NCI-H345 (cell line): ENCODE results near the gene LAGE3.

Experiments used
- DNase-seq: peaks from one replicate; lab custom pipeline; 2025; lab: John Stamatoyannopoulos, UW

LAGE3 gene

GRCh38 chrX:154476821-154477220 is 2.3 kb downstream of the LAGE3 start:
- DNase-seq, result no peak

GRCh38 chrX:154473683-154474082 is 5.4 kb downstream of the LAGE3 start:
- DNase-seq, result no peak

- no peak for DNase-seq
Measured at GRCh38 chrX:154472685-154473632, 6.1 kb downstream of the LAGE3 start.

GRCh38 chrX:154471839-154472684 is 7.0 kb downstream of the LAGE3 start:
- DNase-seq, result no peak

DNA sequence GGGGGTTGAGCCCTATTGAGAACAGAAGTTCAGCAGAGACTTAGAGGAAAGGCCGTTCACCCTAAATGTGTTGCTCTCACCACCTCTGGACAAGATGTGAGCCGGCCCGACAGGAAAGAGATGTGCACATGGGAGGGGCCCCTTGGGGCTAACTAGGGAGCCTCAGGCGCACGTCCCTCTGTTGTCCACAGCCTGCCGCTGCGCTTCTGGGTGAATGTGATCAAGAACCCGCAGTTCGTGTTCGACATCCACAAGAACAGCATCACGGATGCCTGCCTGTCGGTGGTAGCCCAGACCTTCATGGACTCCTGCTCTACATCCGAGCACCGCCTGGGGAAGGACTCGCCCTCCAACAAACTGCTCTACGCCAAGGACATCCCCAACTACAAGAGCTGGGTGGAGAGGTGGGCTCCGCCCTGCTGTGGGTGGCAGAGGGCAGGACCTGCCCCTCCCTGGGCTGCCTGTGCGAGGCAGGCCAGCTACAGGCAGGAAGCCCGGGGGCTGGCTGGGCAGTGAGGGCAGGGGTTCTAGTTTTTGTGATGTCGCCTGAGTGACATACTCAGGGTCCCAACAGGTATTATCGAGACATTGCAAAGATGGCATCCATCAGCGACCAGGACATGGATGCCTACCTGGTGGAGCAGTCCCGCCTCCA is 8.0 kb downstream of the LAGE3 start:
- no peak for DNase-seq

DNA sequence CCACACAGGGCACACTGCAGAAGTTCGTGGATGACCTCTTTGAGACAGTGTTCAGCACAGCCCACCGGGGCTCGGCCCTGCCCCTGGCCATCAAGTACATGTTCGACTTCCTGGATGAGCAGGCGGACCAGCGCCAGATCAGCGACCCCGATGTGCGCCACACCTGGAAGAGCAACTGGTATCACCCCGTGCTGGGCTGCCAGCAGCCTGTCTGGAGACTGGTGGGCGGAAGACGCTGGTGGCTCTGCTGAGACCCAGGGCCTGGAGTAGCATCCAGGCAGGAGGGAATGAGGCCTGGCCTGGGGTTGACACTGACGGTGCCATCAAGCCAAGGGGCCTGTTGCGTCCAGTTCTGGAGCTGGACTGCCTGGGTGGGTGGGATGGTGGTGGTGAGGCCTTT is 8.6 kb downstream of the LAGE3 start:
- DNase-seq, result no peak

GRCh38 chrX:154469880-154470279 is 9.2 kb downstream of the LAGE3 start:
- DNase-seq, result no peak

DNA sequence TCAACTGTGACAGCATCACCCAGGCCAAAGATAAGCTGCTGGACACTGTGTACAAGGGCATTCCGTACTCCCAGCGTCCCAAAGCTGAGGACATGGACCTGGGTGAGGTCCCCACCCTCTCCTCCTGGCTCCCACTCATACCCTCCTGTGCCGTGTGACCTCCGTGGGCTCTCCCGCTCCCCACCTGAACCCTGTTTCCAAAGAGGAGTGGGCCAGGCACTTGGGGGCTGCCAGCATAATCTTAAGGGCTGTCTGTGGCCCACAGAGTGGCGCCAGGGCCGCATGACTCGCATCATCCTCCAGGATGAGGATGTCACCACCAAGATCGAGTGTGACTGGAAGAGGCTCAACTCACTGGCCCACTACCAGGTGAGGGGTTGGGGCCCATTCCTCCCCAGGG is 10.0 kb downstream of the LAGE3 start:
- DNase-seq, result no peak

- DNase-seq, result no peak
Measured at GRCh38 chrX:154468217-154468616, 10.9 kb downstream of the LAGE3 start.

GRCh38 chrX:154467556-154467955 is 11.5 kb downstream of the LAGE3 start:
- no peak for DNase-seq

DNA sequence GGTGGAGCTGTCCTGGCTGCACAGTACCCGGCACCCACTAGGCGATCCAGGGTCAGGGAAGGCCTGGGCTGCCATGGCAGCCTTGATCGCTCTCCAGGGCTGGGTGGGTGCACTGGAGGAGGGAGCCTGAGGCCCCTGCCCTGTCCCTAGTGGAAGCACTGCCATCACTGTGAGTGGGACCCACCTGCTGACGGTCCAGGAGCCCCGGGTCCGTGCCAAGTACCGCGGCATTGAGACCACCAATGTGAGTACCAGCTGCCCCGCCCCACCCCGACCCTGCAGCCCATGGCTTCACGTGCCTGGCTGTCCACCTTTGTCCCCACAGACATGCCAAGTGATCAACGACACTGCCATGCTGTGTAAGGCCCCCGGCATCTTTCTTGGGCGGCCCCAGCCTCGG is 12.2 kb downstream of the LAGE3 start:
- no peak for DNase-seq

- DNase-seq, result no peak
Measured at GRCh38 chrX:154466036-154466435, 13.0 kb downstream of the LAGE3 start.

- DNase-seq, result no peak
Measured at GRCh38 chrX:154465601-154466000, 13.5 kb downstream of the LAGE3 start.

DNA sequence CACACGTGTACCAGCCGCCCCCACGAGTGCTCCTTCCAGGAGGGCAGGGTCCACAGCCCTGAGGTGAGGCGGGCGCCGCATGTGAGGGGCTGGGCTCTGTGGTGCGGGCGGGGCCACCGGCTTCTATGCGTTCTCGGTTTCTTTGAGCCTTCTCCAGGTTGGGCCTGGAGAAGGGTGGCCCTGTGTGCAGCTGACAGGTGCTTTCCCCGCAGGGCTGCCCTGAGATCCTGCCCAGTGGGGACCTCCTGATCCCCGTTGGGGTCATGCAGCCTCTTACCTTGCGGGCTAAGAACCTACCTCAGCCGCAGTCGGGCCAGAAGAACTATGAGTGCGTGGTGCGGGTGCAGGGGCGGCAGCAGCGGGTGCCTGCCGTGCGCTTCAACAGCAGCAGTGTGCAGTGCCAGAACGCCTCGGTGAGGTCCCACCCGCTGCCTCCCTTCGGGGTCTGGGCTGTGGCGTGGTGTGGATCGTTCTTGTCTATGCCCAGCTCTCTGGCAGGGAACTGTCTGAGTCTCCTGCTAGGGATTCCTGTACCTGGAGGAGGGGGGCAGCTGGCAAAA is 14.2 kb downstream of the LAGE3 start:
- no peak for DNase-seq

- no peak for DNase-seq
Measured at GRCh38 chrX:154463611-154464220, 15.4 kb downstream of the LAGE3 start.

DNA sequence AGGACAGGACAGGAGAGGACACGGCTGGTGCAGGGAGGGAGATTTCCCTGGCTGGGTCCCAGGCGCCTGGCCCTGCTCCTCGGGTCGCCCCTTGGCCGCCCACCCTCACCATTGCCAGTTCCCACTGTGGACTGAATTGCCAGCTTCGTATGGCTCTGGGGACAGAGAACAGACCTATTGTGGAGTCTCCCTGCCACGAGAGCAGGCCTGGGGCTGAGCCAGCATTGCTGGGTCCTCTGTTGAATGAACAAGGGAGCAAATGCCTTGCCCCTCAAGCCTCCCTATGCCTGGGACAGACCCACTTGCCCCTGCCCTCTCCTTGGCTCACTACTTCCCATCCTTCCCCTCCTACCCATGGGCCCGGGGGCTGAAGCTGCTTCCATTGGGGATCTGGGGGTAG is 16.7 kb downstream of the LAGE3 start:
- DNase-seq, result no peak

GRCh38 chrX:154460326-154460725 is 18.8 kb downstream of the LAGE3 start:
- no peak for DNase-seq

- no peak for DNase-seq
Measured at GRCh38 chrX:154459832-154460231, 19.2 kb downstream of the LAGE3 start.

- peak; percentile 55 for DNase-seq
Measured at GRCh38 chrX:154458954-154459778, 19.9 kb downstream of the LAGE3 start.

DNA sequence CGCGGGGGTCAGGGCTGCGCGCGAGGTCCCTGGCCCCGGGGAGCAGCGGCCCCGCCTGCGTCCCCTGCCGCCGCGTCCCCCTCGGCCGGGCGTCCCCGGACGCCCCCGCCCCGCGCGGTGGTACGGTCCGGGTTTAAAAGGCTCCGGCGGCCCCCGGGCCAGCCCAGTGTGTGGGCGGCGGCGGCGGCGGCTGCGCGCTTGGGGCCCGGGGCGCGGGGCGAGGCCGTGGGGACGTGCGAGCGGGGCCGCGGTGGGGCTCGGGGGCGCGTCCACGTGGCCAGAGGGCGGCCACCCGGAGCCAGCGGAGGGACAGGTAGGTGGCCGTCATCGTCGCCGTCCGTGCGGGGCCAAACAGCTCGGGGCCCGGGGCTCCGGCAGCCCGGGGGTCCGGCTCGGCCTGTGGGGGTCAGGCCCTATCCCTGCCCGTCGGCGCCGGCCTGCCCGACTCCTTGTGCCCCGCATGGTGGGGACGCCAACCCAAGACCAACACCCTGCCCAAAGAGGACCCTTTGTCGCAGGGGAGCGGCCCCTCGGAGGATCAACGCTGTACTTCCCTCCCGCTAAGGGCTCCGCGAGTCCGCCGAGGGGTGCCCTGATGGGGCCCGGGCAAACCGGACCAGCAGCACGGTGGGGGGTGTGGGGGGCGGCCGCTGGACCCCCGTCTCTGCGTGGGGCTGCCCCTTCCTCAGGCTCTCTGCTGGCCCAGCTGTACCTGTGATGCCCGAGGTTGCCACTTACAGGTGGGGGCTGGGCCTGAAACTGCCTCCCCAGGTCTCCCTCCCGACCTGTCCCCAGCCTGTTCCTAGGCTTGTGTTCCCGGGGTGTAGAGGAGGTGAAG is 20.7 kb downstream of the LAGE3 start, which contains the start of gene PLXNA3:
Gene PLXNA3, plus strand, starts transcription at position 166 of the 838 bp plus-strand sequence. CDS start 1,903 bp downstream, outside the sequence.
- peak; percentile 52 for DNase-seq
